Measurements from ENCODE around the gene THRB.

- no peak for TF ChIP-seq EP300 (IDR thresholded peaks at IDR 0.05)
- TF ChIP-seq CTCF (IDR thresholded peaks at IDR 0.05), result no peak
- no peak for TF ChIP-seq POLR2A (IDR thresholded peaks at IDR 0.05)
- peak in 1 of 2 donors; percentile 23 for TF ChIP-seq POLR2AphosphoS5 (IDR thresholded peaks at IDR 0.05)
Measured at GRCh38 chr3:24110051-24110450, 384.6 kb downstream of the THRB start.

Measured in upper lobe of left lung (tissue), 4 donors.